GM10266 (cell line): ENCODE measurements around the gene KCTD13.
"Not testable (repeated sequence)": the region's sequence is repeated elsewhere in the genome, so short reads cannot be mapped to it uniquely, and the experiment has no call there.

Experiments used
- DNase-seq: peaks from one replicate; pipeline ENCODE4 v3.0.0; 2012; ENCODE audit errors: extremely low spot score
- TF ChIP-seq, protein P1 (sequence below): IDR thresholded peaks from 2 replicates; pipeline ENCODE4 v1.5.1; 2012; ENCODE audit warnings: mild to moderate bottlenecking, low read depth; ENCODE audit not compliant: control insufficient read depth, insufficient read depth; ENCODE audit errors: missing control alignments

The KCTD13 gene

DNA sequence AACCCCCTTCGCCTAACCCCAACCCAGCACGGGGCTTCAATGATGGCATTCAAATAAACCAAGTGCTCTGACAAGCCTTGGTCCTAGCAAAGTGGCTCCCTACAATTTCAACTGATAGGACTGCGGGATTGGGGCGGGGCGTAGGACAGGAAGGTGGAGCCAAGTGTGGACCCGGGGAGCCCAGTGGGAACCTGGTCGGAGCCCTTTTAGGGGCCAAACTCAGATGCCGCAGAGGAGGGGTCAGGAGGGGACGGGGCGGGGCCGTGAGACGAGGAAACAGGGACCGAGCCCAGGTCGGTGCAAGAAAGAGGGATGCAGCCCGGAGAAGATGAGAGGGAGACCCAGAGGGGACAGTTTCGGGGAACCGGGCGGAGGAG, 49.8 kb downstream of the KCTD13 start:
- TF ChIP-seq, protein P1, sequence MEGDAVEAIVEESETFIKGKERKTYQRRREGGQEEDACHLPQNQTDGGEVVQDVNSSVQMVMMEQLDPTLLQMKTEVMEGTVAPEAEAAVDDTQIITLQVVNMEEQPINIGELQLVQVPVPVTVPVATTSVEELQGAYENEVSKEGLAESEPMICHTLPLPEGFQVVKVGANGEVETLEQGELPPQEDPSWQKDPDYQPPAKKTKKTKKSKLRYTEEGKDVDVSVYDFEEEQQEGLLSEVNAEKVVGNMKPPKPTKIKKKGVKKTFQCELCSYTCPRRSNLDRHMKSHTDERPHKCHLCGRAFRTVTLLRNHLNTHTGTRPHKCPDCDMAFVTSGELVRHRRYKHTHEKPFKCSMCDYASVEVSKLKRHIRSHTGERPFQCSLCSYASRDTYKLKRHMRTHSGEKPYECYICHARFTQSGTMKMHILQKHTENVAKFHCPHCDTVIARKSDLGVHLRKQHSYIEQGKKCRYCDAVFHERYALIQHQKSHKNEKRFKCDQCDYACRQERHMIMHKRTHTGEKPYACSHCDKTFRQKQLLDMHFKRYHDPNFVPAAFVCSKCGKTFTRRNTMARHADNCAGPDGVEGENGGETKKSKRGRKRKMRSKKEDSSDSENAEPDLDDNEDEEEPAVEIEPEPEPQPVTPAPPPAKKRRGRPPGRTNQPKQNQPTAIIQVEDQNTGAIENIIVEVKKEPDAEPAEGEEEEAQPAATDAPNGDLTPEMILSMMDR = no peak
- DNase-seq = no peak

DNA sequence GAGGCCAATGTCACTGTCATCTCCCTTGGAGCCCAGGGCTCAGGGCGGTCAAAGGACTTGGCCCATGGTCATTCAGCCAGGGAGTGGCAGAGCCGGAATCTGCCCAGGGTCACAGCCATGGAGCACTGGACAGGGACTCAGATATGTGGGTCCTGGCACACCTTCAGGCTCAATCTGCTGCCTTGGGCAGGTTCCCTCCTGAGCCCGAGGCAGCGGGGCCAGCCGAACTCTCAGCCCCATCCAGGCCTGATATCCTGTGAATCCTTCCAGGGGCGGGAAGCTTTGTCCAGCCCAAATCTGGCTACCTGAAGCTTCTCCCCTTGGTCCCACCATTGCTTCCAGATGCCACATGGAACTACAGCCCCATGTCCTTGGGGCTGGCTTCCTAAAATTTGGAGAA, 50.8 kb downstream of the KCTD13 start:
- TF ChIP-seq, protein P1 = no peak
- no peak for DNase-seq

DNA sequence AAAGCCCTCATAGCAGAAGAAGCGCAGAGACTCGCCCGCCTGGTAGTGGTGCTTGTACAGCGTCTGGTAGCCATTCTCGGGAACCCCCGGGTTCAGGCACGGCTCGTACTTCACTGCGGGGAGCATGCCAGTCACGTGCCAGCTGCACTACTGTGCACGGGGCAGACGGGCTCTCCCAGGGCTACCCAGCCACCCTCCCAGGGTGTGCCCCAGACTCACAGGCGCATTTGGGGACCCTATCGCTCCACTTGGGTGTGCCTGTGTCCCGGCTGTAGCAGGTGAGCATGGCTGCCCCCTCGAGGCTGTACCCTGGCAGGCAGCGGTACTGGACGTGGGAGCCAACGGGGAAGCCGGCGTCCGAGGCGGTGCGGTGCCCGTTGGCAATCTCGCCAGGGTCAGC, 52.7 kb downstream of the KCTD13 start:
- no peak for DNase-seq
- TF ChIP-seq, protein P1 = no peak

DNA sequence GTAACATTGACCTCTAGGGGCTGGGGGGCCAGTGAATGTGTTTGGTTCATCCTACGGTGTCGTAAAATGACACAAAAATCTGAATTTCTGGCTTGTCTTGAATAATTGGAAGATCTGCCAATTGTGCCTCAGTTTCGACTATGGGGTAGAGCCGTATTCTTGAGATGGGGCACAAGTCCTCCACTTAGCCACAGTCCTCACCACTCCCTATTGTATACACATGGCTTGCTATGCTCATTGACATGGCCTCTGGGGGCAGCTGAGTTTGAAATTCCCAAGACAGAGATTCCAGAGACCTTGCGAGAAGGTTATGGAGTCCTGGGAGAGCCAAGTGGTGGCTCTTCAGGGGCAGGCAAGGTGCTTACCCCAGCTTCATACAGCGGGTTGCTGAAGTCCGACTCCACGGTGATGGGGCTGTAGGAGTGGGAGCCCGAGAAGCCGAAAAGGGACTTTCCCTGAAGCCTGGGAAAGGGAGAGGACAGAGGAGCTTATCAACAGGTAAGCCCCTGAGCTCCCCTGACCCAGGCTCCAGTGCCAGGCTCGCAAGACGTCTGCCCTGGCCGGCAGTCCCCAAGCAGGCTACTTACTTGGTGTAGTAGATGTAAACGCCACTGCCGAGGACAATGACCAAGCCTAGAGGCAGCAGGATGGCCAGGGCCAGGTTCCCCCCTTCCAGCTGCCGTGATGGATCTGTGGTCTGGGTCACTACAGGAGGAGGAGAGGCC, 54.0 kb downstream of the KCTD13 start:
- TF ChIP-seq, protein P1 = no peak
- DNase-seq = no peak

DNA sequence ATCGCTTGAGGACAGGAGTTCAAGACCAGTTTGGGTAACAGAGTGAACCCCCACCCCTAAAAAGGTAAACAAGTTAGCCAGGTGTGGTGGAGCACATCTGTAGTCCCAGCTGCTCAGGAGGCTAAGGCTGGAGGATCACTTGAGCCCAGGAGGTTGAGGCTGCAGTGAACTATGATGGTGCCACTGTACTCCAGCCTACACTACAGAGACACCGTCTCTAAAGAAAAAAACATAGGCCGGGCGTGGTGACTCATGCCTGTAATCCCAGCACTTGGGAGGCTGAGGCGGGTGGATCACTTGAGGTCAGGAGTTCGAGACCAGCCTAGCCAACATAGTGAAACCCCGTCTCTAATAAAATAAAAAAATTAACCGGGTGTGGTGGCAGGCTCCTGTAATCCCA, 57.0 kb downstream of the KCTD13 start:
- DNase-seq = not testable (repeated sequence)

DNA sequence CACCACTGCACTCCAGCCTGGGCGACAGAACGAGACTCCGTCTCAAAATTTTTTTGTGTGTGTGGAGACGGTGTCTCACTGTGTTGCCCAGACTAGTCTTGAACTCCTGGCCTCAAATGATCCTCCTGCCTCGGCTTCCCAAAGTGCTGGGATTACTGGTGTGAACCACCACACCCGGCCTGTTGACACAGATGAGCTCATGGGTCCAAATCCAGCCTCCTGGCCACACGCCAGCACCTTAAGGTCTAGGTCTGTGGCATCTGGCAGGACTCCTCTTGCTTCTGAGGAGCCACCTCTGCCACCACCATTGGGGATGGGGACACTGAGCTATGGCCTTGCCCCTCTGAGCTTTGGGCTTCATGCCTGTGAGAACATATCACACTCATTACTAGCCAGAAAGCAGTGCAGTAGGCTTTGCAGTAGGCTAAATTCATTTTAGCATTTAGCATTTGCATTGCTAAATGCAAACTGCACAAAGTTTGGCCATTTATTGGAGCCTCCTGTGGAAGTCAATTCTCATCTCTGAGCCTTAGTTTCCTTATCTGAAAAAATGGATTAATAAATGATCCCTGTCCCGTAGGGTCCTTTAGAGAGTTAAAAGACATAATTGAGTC, 57.5 kb downstream of the KCTD13 start:
- TF ChIP-seq, protein P1 = no peak
- no peak for DNase-seq

DNA sequence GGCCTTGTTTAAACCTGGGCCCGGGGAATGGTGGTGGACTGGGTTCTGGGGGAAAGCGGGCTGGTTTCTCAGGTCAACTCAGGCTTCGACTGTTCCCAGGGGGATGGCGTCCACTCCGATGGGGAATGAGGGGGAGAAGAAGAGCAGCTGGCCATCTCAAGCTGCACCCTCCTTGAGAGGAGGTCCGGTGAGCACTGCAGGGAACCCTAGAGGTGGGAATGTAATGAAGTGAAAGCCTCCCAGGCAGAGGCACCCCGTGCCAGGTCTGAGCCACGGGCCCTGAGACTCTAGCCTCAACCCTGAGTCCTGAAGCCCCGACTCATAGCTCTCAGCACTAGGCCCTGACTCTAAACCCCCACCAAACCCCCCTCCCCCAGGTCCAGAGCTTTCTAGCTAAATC, 61.8 kb downstream of the KCTD13 start:
- TF ChIP-seq, protein P1 = no peak
- DNase-seq = no peak
